ENCODE results near the gene ABCB7.
"Not testable (repeated sequence)": the region's sequence is repeated elsewhere in the genome, so short reads cannot be mapped to it uniquely, and the experiment has no call there.

The ABCB7 gene

DNA sequence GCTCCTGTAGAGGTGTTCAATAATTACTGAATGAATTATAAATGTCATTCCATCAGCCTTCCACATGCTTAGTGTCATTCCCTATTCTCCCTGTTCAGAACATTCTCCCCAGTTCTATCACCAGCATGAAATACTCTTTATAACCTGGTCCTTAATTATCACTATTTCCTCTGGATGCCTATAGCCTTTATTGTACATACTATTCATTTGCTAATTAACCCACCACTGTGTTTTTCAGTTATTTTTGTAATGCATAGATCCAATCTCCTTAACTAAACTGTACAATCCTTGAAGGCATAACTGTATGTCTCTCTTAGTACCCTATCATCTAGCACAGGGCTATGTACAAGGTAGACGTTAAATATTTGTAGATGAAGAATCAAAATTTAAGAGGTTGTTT is 1.2 kb downstream of the ABCB7 start:
- no peak overlapping the region; the same call in 1 of the 2 replicates for H3K4me3 ChIP-seq (ENCODE audit: low read depth, low read length)
- TF ChIP-seq, protein P1, sequence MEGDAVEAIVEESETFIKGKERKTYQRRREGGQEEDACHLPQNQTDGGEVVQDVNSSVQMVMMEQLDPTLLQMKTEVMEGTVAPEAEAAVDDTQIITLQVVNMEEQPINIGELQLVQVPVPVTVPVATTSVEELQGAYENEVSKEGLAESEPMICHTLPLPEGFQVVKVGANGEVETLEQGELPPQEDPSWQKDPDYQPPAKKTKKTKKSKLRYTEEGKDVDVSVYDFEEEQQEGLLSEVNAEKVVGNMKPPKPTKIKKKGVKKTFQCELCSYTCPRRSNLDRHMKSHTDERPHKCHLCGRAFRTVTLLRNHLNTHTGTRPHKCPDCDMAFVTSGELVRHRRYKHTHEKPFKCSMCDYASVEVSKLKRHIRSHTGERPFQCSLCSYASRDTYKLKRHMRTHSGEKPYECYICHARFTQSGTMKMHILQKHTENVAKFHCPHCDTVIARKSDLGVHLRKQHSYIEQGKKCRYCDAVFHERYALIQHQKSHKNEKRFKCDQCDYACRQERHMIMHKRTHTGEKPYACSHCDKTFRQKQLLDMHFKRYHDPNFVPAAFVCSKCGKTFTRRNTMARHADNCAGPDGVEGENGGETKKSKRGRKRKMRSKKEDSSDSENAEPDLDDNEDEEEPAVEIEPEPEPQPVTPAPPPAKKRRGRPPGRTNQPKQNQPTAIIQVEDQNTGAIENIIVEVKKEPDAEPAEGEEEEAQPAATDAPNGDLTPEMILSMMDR (IDR thresholded peaks at IDR 0.05; ENCODE audit: low read depth, low read length, missing control alignments), result no peak
- no peak for DNase-seq (ENCODE audit: low read depth)

DNA sequence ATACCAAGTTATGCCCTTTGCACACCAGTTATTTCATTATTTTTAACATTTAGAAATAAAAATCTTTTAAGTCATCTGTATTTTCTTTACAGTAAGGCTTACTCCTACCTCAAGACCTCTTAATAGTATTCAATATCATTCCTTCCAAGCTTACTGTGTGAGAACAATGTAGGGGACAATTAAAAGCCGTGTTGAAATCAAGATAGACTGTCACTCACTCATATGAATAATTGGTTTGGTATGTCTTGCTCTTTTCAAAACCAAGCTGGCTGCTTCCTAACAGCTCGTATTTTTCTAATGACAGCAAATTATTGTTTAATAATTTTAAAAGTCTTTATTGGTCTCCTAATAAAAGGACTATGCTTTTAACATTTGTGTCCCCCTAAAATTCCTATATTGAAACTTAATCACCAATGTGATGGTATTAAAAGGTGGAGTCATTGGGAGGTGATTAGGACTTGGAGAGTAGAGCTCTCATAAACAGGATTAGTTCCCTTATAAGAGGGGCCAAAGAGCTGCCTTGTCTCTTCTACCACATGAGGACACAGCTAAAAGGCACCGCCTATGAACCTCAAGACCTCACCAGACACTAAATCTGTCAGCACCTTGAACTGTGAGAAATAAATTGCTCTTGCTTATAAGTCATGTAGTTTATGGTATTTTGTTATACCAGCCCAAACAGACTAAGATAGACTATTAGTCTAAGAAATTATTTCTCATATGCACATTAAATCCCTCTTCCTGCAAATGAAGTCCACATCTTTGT is 4.1 kb downstream of the ABCB7 start:
- TF ChIP-seq, protein P1 (IDR thresholded peaks at IDR 0.05; ENCODE audit: low read depth, low read length, missing control alignments), result no peak
- no peak overlapping the region for H3K4me3 ChIP-seq (ENCODE audit: low read depth, low read length)
- DNase-seq (ENCODE audit: low read depth), result no peak

DNA sequence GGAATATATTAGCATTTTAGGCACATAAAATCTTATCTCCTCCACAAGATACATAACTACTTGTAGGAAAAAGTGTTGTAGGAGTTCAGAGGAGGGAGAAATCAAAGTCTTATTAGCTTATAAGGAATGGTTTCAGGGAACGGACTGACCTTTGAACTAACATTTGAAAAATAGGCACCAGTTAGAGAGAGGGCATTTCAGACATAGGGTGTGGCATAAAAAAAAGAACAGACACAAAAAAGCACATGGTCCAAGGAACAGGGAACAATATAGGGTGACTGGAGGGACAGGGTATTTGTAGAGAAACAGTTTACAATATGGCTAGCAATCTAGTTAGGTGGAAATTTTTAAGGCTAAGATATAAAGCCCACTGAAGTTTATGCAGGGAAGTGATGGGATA is 6.4 kb downstream of the ABCB7 start:
- TF ChIP-seq, protein P1 (IDR thresholded peaks at IDR 0.05; ENCODE audit: low read depth, low read length, missing control alignments), result no peak
- no peak overlapping the region for H3K4me3 ChIP-seq (ENCODE audit: low read depth, low read length)
- DNase-seq (ENCODE audit: low read depth), result no peak

DNA sequence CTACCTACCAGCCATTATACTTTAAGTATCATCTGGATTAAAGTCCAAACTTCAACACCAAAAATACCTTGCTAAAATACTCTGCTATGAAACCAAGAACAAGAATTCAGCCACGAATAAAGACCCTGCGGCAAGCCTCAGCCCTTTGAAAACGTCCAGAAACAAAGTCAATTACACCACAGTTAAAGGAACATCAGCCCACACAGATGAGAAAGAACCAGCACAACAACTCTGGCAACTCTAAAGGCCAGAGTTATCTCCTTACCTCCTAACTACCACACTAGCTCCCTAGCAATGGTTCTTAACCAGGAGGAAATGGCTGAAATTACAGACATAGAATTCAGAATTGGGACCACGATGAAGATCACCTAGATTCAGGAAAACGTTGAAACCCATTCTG is 23.4 kb downstream of the ABCB7 start:
- no peak overlapping the region for H3K4me3 ChIP-seq (ENCODE audit: low read depth, low read length)
- DNase-seq (ENCODE audit: low read depth), result no peak
- TF ChIP-seq, protein P1 (IDR thresholded peaks at IDR 0.05; ENCODE audit: low read depth, low read length, missing control alignments), result no peak

DNA sequence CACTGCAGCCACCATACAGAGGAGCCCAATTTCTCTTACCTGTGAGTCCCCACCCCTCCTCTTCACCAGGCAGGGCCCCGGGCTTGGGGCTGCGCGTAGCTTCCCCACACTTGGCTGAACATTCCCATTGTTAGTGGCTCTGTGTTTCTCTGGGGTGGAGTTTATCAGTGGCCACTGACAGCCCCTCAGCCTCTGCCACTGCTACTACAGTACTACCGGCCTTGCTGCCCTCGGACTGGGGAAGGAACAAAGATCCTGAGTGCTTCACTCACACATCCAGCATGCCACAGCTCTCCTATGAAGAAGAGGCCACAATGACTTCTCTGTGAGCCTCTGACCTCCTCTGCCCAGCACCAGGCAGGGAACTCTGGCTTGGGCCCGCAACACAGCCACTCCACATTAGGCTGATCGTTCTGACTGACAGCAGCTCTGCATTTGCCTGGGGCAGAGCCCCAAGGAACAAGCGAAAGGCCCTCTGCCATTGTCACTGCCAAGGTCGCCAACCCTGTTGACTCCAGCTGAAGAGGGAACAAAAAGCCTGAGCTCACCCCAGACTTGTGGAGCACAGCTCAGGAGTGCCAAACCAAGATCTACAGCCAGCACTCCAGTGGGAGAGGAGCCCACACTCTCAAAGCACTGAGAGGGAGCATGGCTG is 24.0 kb downstream of the ABCB7 start:
- no peak overlapping the region for H3K4me3 ChIP-seq (ENCODE audit: low read depth, low read length)
- TF ChIP-seq, protein P1 (IDR thresholded peaks at IDR 0.05; ENCODE audit: low read depth, low read length, missing control alignments), result no peak
- no peak for DNase-seq (ENCODE audit: low read depth)

DNA sequence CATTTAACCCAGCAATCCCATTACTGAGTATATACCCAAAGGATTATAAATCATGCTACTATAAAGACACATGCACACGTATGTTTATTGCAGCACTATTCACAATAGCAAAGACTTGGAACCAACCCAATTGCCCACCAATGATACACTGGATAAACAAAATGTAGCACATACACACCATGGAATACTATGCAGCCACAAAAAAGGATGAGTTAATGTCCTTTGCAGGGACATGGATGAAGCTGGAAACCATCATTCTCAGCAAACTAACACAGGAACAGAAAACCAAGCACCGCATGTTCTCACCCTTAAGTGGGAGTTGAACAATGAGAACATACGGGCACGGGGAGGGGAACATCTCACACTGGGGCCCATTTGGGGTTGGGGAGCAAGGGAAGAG is 27.0 kb downstream of the ABCB7 start:
- H3K4me3 ChIP-seq (ENCODE audit: low read depth, low read length); DNase-seq (ENCODE audit: low read depth): not testable (repeated sequence)

GRCh38 chrX:75118296-75118695 is 37.8 kb downstream of the ABCB7 start:
- no peak for DNase-seq (ENCODE audit: low read depth)
- TF ChIP-seq, protein P1 (IDR thresholded peaks at IDR 0.05; ENCODE audit: low read depth, low read length, missing control alignments), result no peak
- H3K4me3 ChIP-seq (ENCODE audit: low read depth, low read length), result no peak overlapping the region

All from GM12864 (cell line).